Measurements from ENCODE around the gene ANKRD49.
A peak's percentile ranks its signal among the peaks of the same experiment; 100 is the strongest.
"Not testable (repeated sequence)": the region's sequence is repeated elsewhere in the genome, so short reads cannot be mapped to it uniquely, and the experiment has no call there.

The ANKRD49 gene, protein sequence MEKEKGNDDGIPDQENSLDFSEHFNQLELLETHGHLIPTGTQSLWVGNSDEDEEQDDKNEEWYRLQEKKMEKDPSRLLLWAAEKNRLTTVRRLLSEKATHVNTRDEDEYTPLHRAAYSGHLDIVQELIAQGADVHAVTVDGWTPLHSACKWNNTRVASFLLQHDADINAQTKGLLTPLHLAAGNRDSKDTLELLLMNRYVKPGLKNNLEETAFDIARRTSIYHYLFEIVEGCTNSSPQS

DNA sequence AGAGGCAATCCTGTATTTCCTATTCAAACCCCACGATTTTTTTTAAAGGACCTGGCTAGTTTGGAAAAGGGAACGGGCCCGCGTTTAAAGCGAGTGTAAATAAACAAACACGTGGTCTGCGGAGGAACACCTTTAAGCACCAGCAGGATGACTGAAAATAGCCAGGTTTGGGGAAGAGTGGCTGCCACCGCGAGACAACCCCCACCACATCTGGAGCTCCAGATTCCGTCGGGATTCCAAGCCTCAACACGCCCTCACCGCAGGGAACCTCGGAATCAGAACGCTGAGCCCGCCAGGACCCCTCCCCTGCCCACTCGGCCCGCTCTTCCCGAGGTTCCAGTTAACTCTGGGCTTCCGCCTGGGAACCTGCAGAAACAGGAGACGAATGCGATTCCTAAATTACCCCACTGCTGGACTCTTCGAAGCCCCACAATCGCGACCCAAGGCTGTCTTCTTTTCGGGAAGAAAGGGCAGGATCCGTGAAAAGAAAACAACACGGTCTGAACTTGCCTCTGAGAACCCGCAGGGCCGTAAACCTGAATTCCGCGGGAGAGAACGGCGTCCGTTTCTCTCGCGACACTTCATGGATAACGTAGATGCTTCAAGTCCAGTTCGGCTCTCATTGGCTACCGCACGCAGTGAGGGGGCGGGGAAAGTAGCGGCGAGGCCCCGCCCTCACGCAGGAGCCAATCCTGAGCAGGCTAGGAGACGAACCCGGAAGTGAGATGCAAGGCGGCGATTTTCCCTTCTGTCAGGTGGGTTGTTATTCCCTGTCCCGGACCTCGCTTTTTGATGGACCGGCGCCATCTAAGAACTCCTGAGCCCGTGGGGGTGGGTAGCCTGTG is at the start of gene ANKRD49, which contains the start of gene MRE11:
TSS of gene ANKRD49 (plus strand) at position 704 of the 845 bp plus-strand sequence. CDS start 2,710 bp downstream, outside the sequence.
TSS of gene MRE11 (minus strand) at position 564 of the 845 bp plus-strand sequence. CDS start 1,043 bp downstream, outside the sequence.
- peak; percentile 98 for DNase-seq

DNA sequence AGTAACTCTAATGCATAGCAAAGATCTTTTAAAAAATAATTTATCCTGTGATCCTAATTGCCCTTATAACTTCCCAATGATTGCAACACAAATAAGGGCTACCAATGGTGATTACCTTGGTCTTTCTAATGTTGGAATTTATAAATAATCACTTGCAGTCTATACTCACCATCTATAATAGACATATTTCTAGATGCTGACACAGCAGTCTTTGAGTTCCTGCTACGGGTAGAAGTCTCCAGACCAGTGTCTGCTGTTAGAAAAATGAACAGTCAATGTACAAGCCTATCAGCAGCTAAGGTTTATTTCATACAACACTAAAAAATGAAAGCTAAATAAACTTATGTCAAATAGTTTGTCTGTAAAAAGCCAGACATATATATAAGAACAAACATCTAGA is 48.1 kb upstream of the ANKRD49 start:
- no peak for DNase-seq

DNA sequence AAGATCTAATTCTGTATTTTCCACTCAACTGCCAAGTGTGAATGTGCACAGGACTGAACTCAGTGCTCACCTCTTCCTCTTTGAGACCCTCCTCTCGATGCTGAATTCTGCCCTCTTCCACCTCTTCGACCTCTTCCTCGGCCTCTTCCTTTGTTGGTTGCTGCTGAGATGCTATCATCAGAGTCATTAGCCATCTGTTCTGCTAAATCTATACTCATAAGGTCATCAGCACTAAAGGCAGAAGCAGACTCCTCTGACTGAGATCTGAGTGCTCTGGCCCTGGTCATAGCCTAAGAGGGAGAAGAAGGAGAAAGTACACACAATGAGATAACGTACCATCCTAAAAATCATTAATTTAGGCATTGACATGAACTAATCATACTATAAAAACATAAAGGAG is 46.6 kb upstream of the ANKRD49 start:
- DNase-seq, result no peak

DNA sequence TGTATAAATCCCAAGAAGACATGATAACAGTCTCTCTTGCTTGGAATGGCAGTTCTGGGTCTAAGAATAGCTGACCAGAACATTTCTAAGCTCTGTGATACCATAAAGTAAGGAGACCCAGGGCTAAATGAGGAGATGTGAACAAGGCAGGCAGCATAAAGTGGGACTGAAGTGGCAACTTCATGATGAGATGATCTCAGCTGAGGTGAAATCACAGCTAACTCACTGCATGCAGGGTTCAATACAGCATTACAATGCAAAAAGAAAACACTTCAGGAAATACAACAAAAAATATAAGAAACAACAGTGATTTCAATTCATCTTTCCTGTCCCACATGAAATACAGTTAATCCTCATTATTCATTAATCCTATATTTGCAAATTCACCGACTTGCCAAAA is 44.8 kb upstream of the ANKRD49 start:
- no peak for DNase-seq

DNA sequence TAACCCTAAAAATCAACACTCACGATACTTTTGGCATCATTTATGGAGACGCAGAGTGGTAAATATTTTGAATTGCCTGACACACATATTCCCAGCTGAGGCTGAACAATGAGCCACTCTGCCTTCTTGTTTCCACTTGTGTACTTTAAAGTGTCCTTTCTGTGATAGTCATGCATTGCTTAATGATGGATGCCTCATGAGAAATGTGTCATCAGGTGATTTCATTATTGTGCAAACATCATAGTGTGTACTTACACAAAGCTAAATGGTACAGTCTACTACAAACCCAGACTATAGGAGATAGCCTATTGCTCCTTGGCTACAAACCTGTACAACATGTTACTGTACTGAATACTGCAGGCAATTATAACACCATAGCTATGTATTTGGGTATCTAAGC is 44.3 kb upstream of the ANKRD49 start:
- DNase-seq, result peak; percentile 71

DNA sequence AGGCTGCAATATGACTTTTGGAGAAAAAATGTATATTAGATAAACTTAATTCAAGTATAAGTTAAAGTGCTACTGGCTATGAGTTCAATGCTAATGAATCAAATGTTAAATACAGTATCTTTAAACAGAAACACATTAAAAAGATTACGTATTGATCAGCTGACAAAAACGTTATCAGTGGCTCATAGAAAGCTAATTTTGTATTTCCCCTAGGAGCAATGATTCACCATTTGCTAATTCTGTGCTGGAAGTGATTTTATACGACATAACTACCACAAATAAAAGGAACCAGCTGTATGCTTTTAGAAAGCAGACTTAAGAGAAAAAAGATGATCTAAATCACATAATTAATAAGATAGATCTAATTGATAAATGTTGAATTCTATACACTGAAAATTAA is 43.7 kb upstream of the ANKRD49 start:
- DNase-seq, result peak; percentile 48

DNA sequence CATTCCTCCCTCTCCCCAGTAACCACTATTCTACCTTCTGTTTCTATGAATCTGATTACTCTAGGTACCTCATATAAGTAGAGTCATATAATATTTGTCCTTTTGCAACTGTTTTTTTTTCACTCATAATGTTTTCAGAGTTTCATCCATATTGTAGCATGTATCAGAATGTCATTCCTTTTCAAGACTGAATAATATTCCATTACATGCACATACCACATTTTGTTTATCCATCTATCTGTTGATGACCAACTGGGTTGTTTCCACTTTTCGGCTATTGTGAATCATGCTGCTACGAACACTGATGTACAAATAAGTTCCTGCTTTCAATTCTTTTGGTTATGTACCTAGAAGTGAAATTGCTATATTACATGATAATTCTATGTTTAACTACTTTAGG is 40.8 kb upstream of the ANKRD49 start:
- DNase-seq, result no peak

DNA sequence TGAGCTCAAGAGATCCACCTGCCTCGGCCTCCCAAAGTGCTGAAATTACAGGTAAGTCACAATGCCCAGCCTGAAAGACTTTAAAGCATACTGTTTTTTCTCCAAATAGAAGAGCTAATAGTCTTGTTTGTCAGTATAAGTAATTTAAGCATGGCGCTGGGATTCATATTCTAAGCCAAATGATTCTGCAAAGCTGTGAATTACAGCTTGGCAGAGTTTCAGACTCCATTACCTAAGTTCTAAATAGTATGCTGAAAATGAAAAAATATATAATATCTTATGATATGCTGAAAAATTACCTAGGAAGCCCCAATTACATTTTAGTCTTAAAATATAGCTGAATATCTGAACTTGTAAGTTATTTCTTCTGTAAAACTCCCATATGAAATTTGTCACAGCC is 39.5 kb upstream of the ANKRD49 start:
- no peak for DNase-seq

DNA sequence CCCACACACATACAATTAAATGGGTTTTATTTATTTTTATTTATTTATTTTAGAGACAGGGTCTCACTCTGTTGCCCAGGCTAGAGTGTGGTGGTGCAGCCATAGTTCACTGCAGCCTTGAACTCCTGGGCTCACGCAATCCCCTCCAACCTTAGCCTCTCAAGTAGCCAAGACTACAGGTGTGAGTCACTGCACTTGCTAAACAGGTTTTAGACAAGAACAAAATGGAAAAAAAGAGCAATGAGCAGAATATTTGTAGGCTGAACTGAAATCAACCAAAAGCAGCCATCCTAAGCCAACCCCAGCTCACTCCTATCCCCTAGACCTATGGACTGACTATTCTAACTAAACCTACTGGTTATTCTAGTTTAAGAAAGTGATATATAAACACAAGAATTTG is 37.9 kb upstream of the ANKRD49 start:
- no peak for DNase-seq

DNA sequence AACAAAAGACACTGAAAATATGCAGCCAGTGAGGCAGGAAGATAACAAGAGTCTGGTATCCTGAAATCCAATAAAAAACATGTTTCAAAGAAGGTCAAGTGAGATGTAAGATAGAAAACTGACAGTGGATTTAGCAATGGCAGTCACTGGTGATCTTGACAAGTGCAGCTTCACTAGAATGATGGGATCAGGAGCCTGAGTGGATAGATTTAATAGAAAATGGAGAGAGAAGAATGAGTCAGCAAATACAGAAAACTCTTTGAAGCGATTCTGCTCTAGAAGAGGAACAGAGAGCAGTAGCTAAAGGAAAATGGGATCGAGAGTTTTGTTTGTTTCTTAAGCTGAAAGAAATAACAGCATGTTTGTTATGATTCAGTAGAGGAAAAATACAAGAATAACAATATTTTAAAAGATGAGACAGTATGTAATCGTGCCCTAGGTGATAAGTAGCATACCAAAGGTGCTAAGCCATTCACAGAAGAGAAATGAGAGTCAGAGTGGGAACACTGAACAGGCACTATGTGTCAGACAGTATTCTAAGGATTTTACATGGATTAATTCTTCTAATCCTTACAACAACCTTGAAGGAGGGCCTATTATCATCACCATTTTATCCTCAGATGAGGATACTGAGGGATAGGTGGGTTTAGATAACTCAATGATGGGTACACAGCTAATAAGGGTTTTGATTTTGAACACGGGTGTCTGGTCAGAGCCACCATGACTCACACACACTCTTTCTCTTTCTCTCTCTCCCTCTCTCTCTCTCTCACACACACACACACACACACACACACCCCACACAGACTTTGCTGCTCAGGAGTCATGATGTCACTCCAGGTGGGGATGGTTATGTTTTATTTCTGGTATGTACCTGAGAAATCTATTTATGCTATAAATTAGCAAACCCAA is 36.4 kb upstream of the ANKRD49 start:
- no peak for DNase-seq

DNA sequence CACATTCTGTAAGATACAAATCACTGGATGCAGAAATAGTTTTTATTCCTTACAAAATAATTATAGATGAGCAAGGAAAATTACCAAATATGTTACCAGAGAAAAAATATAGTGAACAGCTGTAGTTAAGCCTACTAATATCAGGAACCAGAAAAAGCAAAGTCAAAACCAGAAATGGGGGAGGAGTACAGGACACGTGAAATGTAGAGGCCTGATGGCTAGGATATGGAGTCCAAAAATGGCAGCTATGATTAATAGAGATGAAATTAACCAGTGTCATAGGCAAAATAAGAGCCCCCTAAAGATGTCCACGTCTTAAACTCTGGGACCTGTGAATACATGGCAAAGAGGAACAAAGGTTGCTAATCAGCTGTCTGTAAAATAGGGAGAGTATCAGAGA is 34.2 kb upstream of the ANKRD49 start:
- no peak for DNase-seq

DNA sequence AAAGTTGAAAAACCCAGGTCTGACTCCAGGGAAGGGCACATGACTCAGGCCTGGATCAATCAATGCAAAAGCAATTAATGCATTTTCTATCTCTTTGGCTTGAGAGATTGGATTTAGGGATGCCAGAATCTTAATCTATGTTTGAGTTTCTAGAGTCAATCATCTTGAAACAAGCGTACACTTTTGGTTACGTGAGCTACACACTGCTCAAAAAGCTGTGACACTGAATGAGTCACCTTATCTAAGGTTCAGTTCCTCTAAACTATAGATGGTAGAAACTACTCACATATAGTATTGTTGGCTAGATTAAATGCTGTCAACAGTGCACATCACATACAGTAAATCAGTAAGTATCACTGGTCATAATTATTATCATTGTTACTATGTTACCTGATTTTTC is 24.4 kb upstream of the ANKRD49 start:
- no peak for DNase-seq

DNA sequence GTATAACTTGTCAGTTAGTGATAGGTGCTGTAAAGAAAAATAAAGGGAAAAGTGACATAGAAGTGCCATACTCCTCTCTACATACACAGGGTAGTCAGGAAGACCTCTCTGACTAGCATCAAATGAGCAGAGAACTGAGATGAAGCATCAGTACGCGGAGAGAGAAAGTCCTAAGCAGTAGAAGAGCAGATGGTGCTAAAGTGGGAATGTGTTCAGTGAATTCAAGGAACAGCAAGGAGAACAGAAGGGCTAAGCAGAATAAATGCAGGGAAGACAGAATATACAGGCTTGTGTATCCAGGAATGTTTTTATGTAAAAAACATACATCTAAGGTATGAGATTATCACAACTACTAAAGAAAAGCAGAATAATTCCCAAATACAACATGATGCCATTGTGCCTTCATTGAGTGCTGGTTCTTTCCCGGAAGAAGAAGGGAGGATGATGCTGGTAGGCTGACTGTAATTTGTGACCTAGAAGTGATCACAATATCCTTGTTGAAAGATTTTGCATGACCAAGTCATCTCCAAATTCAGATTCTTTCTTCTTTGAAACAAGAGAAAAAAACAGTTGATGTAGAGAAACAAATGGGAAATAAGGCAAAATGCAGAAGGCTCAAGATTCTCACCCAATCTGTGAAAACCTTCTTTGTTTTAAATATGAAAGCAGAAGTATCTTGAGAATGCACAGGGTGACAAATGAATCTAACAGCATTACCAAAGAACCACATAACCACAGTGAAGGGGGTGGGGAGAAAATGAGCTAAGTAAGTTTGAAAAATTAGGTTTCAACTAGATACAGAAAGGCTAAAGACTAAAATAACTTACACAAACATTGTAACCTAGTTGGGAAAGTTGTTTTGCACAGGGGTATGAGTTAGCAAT is 20.6 kb upstream of the ANKRD49 start:
- DNase-seq, result peak; percentile 59

DNA sequence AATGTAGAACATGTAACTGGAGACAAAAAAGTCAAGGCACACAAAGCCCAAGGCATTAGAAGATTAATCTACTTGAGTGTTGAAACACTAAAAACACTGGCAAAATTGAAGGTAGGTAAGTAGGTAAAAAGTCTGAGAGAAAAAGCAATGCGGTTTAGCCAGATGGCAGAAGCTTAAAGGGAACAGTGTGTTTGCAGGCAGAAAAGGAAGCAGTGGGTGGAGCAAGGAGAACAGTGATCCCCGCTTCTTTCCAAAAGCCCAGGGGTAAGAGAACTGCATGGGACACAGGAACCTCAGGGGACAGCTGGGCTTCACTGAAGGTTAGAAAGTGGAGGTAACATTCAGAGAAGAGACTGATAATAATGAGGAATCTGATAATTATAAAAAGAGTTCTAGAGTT is 16.2 kb upstream of the ANKRD49 start:
- DNase-seq, result no peak

DNA sequence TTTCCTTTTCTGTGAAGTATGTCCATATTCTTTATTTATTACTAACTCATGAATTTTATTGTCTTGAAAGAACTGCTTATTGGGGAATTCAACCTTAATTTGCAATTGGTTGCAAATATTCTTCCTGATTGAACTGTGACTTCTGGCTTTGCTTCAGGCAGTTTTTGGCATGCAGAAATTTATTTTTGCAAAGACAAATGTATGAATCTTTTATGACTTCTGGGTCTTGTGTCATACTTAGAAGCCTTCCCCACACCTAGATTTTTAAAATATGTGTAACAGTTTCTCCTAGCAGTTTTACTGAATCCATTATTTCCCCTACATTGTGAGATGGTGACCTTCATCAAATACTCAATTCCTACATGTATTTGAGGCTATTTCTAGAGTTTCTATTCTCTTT is 12.4 kb upstream of the ANKRD49 start:
- no peak for DNase-seq

DNA sequence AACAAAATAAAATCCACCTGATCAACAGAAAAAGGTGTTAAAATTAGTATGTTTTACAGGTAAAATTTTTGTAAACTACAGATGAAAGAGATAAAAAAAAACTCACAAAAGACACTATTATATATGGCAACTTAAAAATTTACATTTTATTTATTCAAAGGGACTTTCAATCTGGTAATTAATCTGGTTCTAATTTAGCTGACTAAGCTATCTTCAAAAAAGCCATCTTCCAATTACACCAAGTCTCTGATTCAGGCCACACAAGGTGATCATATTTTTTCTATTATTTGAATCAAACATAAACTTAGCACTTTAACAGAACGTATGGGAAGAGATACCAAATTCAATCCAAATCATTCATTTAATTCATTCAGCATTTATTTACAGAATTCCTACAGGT is 7.7 kb upstream of the ANKRD49 start:
- DNase-seq, result no peak

DNA sequence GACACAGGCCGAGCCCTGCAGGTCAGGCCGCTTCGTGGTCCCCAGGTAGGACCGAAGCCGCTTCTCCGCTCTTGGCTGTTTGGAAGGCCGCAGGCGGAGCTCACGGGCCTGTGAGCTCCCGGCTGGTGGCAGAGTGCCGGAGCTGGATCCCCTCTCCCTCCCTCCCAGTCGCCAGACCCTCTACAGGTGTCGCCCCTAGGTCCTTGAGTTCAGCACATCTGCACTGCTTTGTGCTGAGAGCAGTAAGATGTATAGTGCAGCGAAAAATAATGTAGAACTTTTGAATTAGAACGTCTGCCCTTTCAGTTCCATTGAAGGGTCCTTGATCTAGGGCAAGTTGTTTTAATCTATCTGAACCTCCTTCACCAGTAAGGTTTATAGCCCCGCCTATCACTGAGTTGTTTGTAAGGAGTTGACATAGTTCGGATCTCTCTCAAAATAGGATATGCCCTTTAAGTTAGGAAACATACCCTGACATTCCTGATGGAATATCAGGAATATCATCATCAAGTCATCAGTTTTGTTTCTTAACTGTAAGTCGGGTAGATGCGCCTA is 419 bp downstream of the ANKRD49 start:
- no peak for DNase-seq

DNA sequence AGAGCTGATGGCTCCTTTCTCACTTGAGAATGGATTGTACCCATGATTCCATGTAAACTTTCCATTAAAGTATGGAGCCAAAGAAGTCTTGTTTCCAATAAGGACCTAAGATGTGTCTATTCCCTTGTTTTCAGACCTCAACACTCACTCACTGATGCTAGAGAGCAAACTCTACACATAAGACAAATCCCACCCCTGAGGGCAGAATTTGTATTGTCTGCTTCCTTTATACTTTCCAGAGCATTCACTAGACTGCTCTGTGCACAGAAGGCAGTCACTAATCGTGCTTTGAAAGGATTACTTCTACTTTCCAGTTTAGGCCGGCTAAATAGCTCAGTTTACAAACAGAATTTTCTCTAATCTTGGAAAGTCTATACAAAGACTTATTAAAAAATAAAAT is 6.4 kb downstream of the ANKRD49 start:
- DNase-seq, result no peak

DNA sequence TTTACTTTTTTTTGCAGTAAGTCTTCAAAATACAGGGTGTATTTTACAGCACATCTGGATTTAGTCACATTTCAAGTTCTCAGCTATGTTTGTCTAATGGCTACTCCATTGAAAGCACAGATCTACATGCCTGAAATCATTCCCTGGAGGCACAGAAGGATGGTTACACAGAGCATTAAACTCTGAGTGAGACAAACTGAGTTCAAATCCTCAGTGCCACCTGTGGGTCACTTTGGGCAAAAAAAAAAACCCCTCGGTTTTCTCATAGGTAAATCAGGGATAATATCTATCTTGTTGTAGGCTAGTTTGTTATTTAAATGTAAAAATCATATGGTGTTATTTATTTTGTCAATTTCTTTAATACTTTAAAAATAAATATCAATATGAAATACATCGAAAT is 7.7 kb downstream of the ANKRD49 start:
- no peak for DNase-seq

DNA sequence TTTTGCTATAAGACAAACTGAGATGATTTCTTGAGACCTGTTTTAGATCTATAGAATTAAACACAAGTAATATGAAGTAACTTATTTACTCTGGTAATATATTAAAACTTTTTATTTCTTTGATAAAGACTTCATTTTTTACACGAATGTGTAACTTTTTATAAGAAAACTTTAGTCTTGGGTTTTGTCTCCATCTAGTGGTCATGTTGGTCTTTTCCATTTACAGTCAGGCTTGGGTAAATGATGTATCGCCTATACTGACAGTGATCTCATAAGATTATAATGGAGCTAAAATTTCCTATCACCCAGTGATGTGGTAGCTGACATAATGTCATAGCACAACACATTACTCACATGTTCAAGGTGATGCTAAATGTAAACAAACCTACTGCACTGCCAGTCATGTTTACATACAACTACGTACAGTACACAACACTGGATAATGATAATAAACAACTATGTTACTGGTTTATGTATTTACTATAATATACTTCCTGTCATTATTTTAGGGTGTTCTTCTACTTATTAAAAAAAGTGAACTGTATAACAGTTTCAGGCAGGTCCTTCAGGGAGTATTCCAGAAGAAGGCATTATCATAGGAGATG is 11.0 kb downstream of the ANKRD49 start:
- DNase-seq, result peak; percentile 62

DNA sequence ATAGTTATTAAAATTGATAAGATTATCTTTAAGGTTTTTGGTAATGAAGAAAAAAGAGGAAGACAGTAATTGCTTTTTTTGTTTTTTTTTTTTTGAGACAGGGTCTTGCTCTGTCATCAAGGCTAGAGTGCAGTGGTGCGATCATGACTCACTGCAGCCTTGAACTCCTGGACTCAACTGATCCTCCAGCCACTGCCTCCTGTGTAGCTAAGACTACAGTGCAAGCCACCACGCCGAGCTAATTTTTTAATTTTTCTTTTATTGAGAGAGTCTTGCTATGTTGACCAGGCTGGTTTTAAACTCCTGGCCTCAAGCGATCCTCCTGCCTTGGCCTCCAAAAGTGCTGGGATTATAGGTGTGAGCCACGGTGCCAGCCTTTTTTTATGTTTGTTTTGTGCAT is 12.7 kb downstream of the ANKRD49 start:
- DNase-seq, result not testable (repeated sequence)

Data from fibroblast of skin of right biceps (primary cell).